IMR-90 (cell line): ENCODE measurements around the gene SHISA8. TPM values are rescaled to one million over a fixed set of nuclear protein-coding genes. Genes with fewer than 3 reads are reported as not detected.

ENCODE experiments used
- ATAC-seq: fragments of 200-7000 bp; cut with Tn5 transposase; 2 replicates; pipeline ENCODE4 v1.9.1; 2020; ENCODE audit warnings: low read depth, mild to moderate bottlenecking, moderate library complexity
- BruUV-seq: library from RNA; stranded (reverse); fragments of 400-500 nt; replicated peaks from 2 replicates; lab custom pipeline; 2021; lab: Mats Ljungman, UMichigan
- CTCF ChIA-PET: fragments of 300-600 bp; formaldehyde crosslinking; extraction: SDS; loops from one replicate; lab custom pipeline; 2021; ENCODE audit warnings: antibody characterized with exemption; lab: Yijun Ruan, JAX
- POLR2A ChIA-PET: fragments of 300-600 bp; sonication (Branson Sonifier 250); formaldehyde crosslinking; loops from one replicate; lab custom pipeline; 2022; ENCODE audit warnings: antibody characterized with exemption; ENCODE audit not compliant: unreplicated experiment; lab: Charles Lee
- DNase-seq: peaks from one replicate; pipeline ENCODE4 v3.0.0; 2013
- H2AFZ ChIP-seq: replicated peaks from 2 replicates; pipeline ENCODE3; 2013; ENCODE audit warnings: low read length, mild to moderate bottlenecking; ENCODE audit not compliant: poor library complexity
- H2AK5ac ChIP-seq: 2 replicates; pipeline ENCODE4 v1.6.1; 2013; ENCODE audit warnings: low read depth, low read length, inconsistent platforms
- H2AK9ac ChIP-seq: replicated peaks from 2 replicates; pipeline ENCODE3; 2013; ENCODE audit warnings: mild to moderate bottlenecking, low read depth, low read length, moderate library complexity; ENCODE audit not compliant: poor library complexity
- H2BK120ac ChIP-seq: 2 replicates; pipeline ENCODE4 v1.6.1; 2013; ENCODE audit warnings: low read depth, low read length, inconsistent platforms
- H2BK15ac ChIP-seq: 3 replicates; pipeline ENCODE4 v1.6.1; 2013; ENCODE audit warnings: low read depth, low read length, inconsistent platforms
- H2BK20ac ChIP-seq: 2 replicates; pipeline ENCODE4 v1.6.1; 2013; ENCODE audit warnings: low read depth, mild to moderate bottlenecking, inconsistent platforms, low read length, moderate library complexity
- H2BK5ac ChIP-seq: 2 replicates; pipeline ENCODE4 v1.6.1; 2013; ENCODE audit warnings: mild to moderate bottlenecking, low read depth, low read length, inconsistent platforms; ENCODE audit not compliant: poor library complexity, severe bottlenecking
- H3K14ac ChIP-seq: replicated peaks from 2 replicates; pipeline ENCODE4 v1.6.1; 2013; ENCODE audit warnings: low read depth, low read length, inconsistent platforms
- H3K18ac ChIP-seq: 2 replicates; pipeline ENCODE4 v1.6.1; 2013; ENCODE audit warnings: low read depth, low read length, control low read depth
- H3K23ac ChIP-seq: 2 replicates; pipeline ENCODE4 v1.6.1; 2013; ENCODE audit warnings: low read depth, low read length, inconsistent platforms
- H3K27ac ChIP-seq: 2 replicates; pipeline ENCODE4 v1.5.1; 2013; ENCODE audit warnings: mild to moderate bottlenecking, control low read depth, low read length; ENCODE audit not compliant: insufficient read depth
- H3K27me3 ChIP-seq: 2 replicates; pipeline ENCODE4 v1.6.1; 2013; ENCODE audit warnings: low read length; ENCODE audit not compliant: control insufficient read depth, insufficient read depth
- H3K36me3 ChIP-seq: 2 replicates; pipeline ENCODE4 v1.6.1; 2013; ENCODE audit warnings: low read length, mixed read lengths; ENCODE audit not compliant: control insufficient read depth, insufficient read depth
- H3K4ac ChIP-seq: 2 replicates; pipeline ENCODE4 v1.6.1; 2013; ENCODE audit warnings: low read depth, low read length, inconsistent platforms
- H3K4me1 ChIP-seq: 2 replicates; pipeline ENCODE4 v1.6.1; 2013; ENCODE audit warnings: low read length, mixed read lengths; ENCODE audit not compliant: control insufficient read depth, insufficient read depth
- H3K4me2 ChIP-seq: 2 replicates; pipeline ENCODE4 v1.6.1; 2013; ENCODE audit warnings: low read depth, mild to moderate bottlenecking, control low read depth, low read length, moderate library complexity
- H3K4me3 ChIP-seq: 2 replicates; pipeline ENCODE4 v1.5.1; 2013; ENCODE audit warnings: low read depth, mild to moderate bottlenecking, control low read depth, low read length, moderate library complexity; ENCODE audit not compliant: insufficient read depth
- H3K56ac ChIP-seq: 2 replicates; pipeline ENCODE4 v1.6.1; 2013; ENCODE audit warnings: low read length, inconsistent platforms; ENCODE audit not compliant: insufficient read depth; ENCODE audit errors: extremely low read depth
- H3K79me1 ChIP-seq, 2 experiments: 2 replicates each; pipeline ENCODE4 v1.6.1; 2013; ENCODE audit warnings: low read length in 2 of 2, inconsistent platforms in 1 of 2, low read depth in 1 of 2
- H3K9ac ChIP-seq: 2 replicates; pipeline ENCODE4 v1.6.1; 2013; ENCODE audit warnings: low read depth, low read length, control low read depth
- H3K9me1 ChIP-seq: 2 replicates; pipeline ENCODE4 v1.6.1; 2013; ENCODE audit warnings: low read length, inconsistent platforms; ENCODE audit not compliant: insufficient read depth
- H3K9me3 ChIP-seq: 2 replicates; pipeline ENCODE4 v1.6.1; 2013; ENCODE audit warnings: low read length; ENCODE audit not compliant: control insufficient read depth, insufficient read depth
- H4K20me1 ChIP-seq: 2 replicates; pipeline ENCODE4 v1.6.1; 2013; ENCODE audit warnings: low read length, inconsistent platforms; ENCODE audit not compliant: insufficient read depth
- H4K5ac ChIP-seq: 2 replicates; pipeline ENCODE4 v1.6.1; 2013; ENCODE audit warnings: mild to moderate bottlenecking, low read depth, low read length, control low read depth
- H4K8ac ChIP-seq, 2 experiments: 2 replicates each; pipeline ENCODE4 v1.6.1; 2013; ENCODE audit warnings: low read depth in 2 of 2, low read length in 2 of 2, control low read depth in 1 of 2, inconsistent platforms in 1 of 2
- H4K91ac ChIP-seq: 2 replicates; pipeline ENCODE4 v1.6.1; 2013; ENCODE audit warnings: low read depth, low read length, inconsistent platforms; ENCODE audit not compliant: insufficient read depth
- BHLHE40 ChIP-seq: fragments of 150-350 bp; IDR thresholded peaks from 2 replicates; pipeline ENCODE4 v1.6.1; 2016; ENCODE audit warnings: mild to moderate bottlenecking, low read depth, low read length
- CEBPB ChIP-seq: IDR thresholded peaks from 2 replicates; pipeline ENCODE4 v1.6.1; 2012; ENCODE audit warnings: low read depth, low read length, improper control_type of control experiment
- CHD1 ChIP-seq: IDR thresholded peaks from 2 replicates; pipeline ENCODE4 v1.6.1; 2012; ENCODE audit warnings: low read depth, low read length, improper control_type of control experiment
- FOS ChIP-seq: fragments of 150-350 bp; IDR thresholded peaks from 2 replicates; pipeline ENCODE4 v1.6.1; 2016; ENCODE audit warnings: low read depth, low read length
- MAFK ChIP-seq: IDR thresholded peaks from 2 replicates; pipeline ENCODE4 v1.6.1; 2012; ENCODE audit warnings: low read depth, low read length, improper control_type of control experiment
- MAZ ChIP-seq: IDR thresholded peaks from 2 replicates; pipeline ENCODE4 v1.6.1; 2012; ENCODE audit warnings: low read depth, mild to moderate bottlenecking, low read length, improper control_type of control experiment, moderate library complexity, borderline replicate concordance
- MXI1 ChIP-seq: IDR thresholded peaks from 2 replicates; pipeline ENCODE4 v1.6.1; 2012; ENCODE audit warnings: low read depth, mild to moderate bottlenecking, low read length, moderate library complexity, borderline replicate concordance
- NFE2L2 ChIP-seq: fragments of 150-350 bp; IDR thresholded peaks from 2 replicates; pipeline ENCODE4 v1.6.1; 2016; ENCODE audit warnings: low read depth, mild to moderate bottlenecking, low read length
- POLR2A ChIP-seq: IDR thresholded peaks from 2 replicates; pipeline ENCODE4 v1.6.1; 2012; ENCODE audit warnings: mild to moderate bottlenecking, low read depth, low read length
- RAD21 ChIP-seq: IDR thresholded peaks from 2 replicates; pipeline ENCODE4 v1.6.1; 2012; ENCODE audit warnings: low read length, improper control_type of control experiment
- RCOR1 ChIP-seq: IDR thresholded peaks from 2 replicates; pipeline ENCODE4 v1.6.1; 2012; ENCODE audit warnings: mild to moderate bottlenecking, low read length, improper control_type of control experiment; ENCODE audit not compliant: insufficient replicate concordance
- RFX5 ChIP-seq: IDR thresholded peaks from 2 replicates; pipeline ENCODE4 v1.8.0; 2012; ENCODE audit warnings: low read depth, mild to moderate bottlenecking, low read length, moderate library complexity
- SMC3 ChIP-seq: fragments of 150-350 bp; IDR thresholded peaks from 2 replicates; pipeline ENCODE4 v1.6.1; 2016; ENCODE audit warnings: low read depth, mild to moderate bottlenecking, antibody characterized with exemption, low read length, moderate library complexity
- USF2 ChIP-seq: fragments of 150-350 bp; IDR thresholded peaks from 2 replicates; pipeline ENCODE4 v1.6.1; 2017; ENCODE audit warnings: mild to moderate bottlenecking, antibody characterized with exemption, low read length, low read depth
- WGBS, 2 experiments: methylation state at CpG; one replicate each; pipeline versions ENCODE4 v1.1.5 to v1.1.7; 2013; ENCODE audit warnings: missing lambda C conversion rate in 2 of 2; ENCODE audit not compliant: insufficient read length in 1 of 2; ENCODE audit errors: extremely low coverage in 2 of 2; 5-methylcytosine and 5-hydroxymethylcytosine counted together
- dilution Hi-C: fragments of 300-500 bp; cut with HindIII; formaldehyde crosslinking; loops from one replicate; pipeline ENCODE4 v1.14.3; 2018; ENCODE audit warnings: low sequenced_read_pairs; ENCODE audit not compliant: unreplicated experiment
- in situ Hi-C: fragments of 300-500 bp; cut with MboI; formaldehyde crosslinking; loops from 3 replicates; pipeline ENCODE4 v1.14.3; 2019; ENCODE audit warnings: low sequenced_read_pairs, inconsistent platforms, mixed read lengths
- intact Hi-C: fragments of 100-400 bp; cut with micrococcal nuclease; formaldehyde crosslinking; loops from 2 replicates; pipeline ENCODE4 v1.10.0; 2022
- polyA plus RNA-seq, 3 experiments: library from polyadenylated mRNA; depleted of rRNA; stranded (reverse); fragments of >200 nt; gene quantifications; 2 replicates each; pipeline ENCODE4 v1.2.3, GENCODE V29; 2012; ENCODE audit warnings: low replicate concordance in 1 of 3
- total RNA-seq: library from RNA; depleted of rRNA; stranded (reverse); fragments of >200 nt; gene quantifications from 2 replicates; pipeline ENCODE4 v1.2.3, GENCODE V29; 2012
- TF ChIP-seq, protein P1 (sequence below): fragments of 150-350 bp; IDR thresholded peaks from 2 replicates; pipeline ENCODE4 v1.6.1; 2016; ENCODE audit warnings: low read depth, mild to moderate bottlenecking, low read length, moderate library complexity, borderline replicate concordance
- TF ChIP-seq, protein P2 (sequence below): conservative IDR thresholded peaks from 2 replicates; pipeline ENCODE4 v1.5.1; 2012; ENCODE audit warnings: mild to moderate bottlenecking, low read depth, low read length, improper control_type of control experiment

Gene SHISA8
- total and polyA plus RNA-seq, 2 of the 4 experiments (the other 2 are of a cell fraction) = not detected

- Histone ChIP-seq H3K18ac (no peak overlapping the region), H3K23ac (no peak overlapping the region), H2BK15ac (no peak overlapping the region), H2AK5ac (no peak overlapping the region), H3K9ac (no peak overlapping the region), H3K79me1 (no peaks in the 10 kb centered on the region), H3K4me3 (no peak overlapping the region), H3K27ac (no peak overlapping the region), H3K56ac (no peak overlapping the region), H2BK5ac (no peak overlapping the region), H3K4me1 (0 out of 2 replicates have a peak, but pooled peaks cover 1% of the 10 kb centered on the region), H3K14ac (no peak overlapping the region), H2BK120ac (no peak overlapping the region), H2BK20ac (no peak overlapping the region), H4K8ac (no peak overlapping the region), H3K27me3 (no peaks in the 10 kb centered on the region), H4K91ac (no peak overlapping the region), H4K5ac (no peak overlapping the region), H3K36me3 (peaks cover 43% of the 10 kb centered on the region), H4K20me1 (0 out of 2 replicates have a peak, but pooled peaks cover 6% of the 10 kb centered on the region), H2AK9ac (no peak overlapping the region), H3K4me2 (no peak overlapping the region), H3K9me1 (peaks cover 8% of the 10 kb centered on the region; the same call in 1 of the 2 replicates), H3K9me3 (no peaks in the 10 kb centered on the region), H3K4ac (no peak overlapping the region), H2AFZ (no peak overlapping the region)
- DNase-seq (no peak), ATAC-seq (no peak)
- in situ Hi-C loops (no loop called here), dilution Hi-C loops (no loop called here), intact Hi-C loops (no loop called here)
- 93% methylated on average over 3 of the region's 8 CpGs; no CpG with 5 or more reads in 1 of the 2 experiments for WGBS, 2 experiments
- BruUV-seq = no TSS peak
- POLR2A ChIA-PET = no interaction called here
- CTCF ChIA-PET = no interaction called here
- TF ChIP-seq NFE2L2 = no peak
- TF ChIP-seq CEBPB = no peak
- TF ChIP-seq, protein P1, sequence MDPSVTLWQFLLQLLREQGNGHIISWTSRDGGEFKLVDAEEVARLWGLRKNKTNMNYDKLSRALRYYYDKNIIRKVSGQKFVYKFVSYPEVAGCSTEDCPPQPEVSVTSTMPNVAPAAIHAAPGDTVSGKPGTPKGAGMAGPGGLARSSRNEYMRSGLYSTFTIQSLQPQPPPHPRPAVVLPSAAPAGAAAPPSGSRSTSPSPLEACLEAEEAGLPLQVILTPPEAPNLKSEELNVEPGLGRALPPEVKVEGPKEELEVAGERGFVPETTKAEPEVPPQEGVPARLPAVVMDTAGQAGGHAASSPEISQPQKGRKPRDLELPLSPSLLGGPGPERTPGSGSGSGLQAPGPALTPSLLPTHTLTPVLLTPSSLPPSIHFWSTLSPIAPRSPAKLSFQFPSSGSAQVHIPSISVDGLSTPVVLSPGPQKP = no peak
- TF ChIP-seq RFX5 = no peak
- TF ChIP-seq BHLHE40 = no peak
- TF ChIP-seq USF2 = no peak
- no peak for TF ChIP-seq POLR2A
- TF ChIP-seq CHD1 = no peak
- TF ChIP-seq FOS = no peak
- no peak for TF ChIP-seq MAFK
- TF ChIP-seq, protein P2, sequence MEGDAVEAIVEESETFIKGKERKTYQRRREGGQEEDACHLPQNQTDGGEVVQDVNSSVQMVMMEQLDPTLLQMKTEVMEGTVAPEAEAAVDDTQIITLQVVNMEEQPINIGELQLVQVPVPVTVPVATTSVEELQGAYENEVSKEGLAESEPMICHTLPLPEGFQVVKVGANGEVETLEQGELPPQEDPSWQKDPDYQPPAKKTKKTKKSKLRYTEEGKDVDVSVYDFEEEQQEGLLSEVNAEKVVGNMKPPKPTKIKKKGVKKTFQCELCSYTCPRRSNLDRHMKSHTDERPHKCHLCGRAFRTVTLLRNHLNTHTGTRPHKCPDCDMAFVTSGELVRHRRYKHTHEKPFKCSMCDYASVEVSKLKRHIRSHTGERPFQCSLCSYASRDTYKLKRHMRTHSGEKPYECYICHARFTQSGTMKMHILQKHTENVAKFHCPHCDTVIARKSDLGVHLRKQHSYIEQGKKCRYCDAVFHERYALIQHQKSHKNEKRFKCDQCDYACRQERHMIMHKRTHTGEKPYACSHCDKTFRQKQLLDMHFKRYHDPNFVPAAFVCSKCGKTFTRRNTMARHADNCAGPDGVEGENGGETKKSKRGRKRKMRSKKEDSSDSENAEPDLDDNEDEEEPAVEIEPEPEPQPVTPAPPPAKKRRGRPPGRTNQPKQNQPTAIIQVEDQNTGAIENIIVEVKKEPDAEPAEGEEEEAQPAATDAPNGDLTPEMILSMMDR = no peak
- TF ChIP-seq RCOR1 = no peak
- no peak for TF ChIP-seq RAD21
- TF ChIP-seq SMC3 = no peak
- no peak for TF ChIP-seq MXI1
- no peak for TF ChIP-seq MAZ
Measured at GRCh38 chr22:41900652-41901312, 14.1 kb downstream of the SHISA8 start.
